MM.1S (cell line): ENCODE data around the gene ARHGAP25.

Experiments
- DNase-seq: peaks from one replicate; pipeline ENCODE4 v3.0.0-alpha.2; 2015
- H2AFZ ChIP-seq: fragments of 300-600 bp; sonication (generic); 2 replicates; pipeline ENCODE4 v1.6.0; 2016; ENCODE audit warnings: antibody characterized with exemption, low read length
- H3F3A ChIP-seq: fragments of 300-600 bp; sonication (generic); 2 replicates; pipeline ENCODE4 v1.6.1; 2016; ENCODE audit warnings: mild to moderate bottlenecking, antibody characterized with exemption, low read length, moderate library complexity, mixed read lengths; ENCODE audit not compliant: insufficient read depth
- H3K27ac ChIP-seq: fragments of 300-600 bp; sonication (generic); 2 replicates; pipeline ENCODE4 v1.5.1; 2016; ENCODE audit warnings: mild to moderate bottlenecking, low read length
- H3K27me3 ChIP-seq: fragments of 300-600 bp; sonication (generic); replicated peaks from 2 replicates; pipeline ENCODE4 v1.6.0; 2016; ENCODE audit warnings: low read length; ENCODE audit not compliant: insufficient read depth
- H3K36me3 ChIP-seq: fragments of 300-600 bp; sonication (generic); replicated peaks from 2 replicates; pipeline ENCODE4 v1.6.1; 2016; ENCODE audit warnings: mild to moderate bottlenecking, low read length, mixed read lengths; ENCODE audit not compliant: insufficient read depth
- H3K4me1 ChIP-seq: fragments of 300-600 bp; sonication (generic); 2 replicates; pipeline ENCODE4 v1.6.1; 2016; ENCODE audit warnings: low read length, mixed read lengths
- H3K4me2 ChIP-seq: fragments of 300-600 bp; sonication (generic); 2 replicates; pipeline ENCODE4 v1.6.0; 2016; ENCODE audit warnings: low read depth, low read length
- H3K4me3 ChIP-seq: fragments of 300-600 bp; sonication (generic); 2 replicates; pipeline ENCODE4 v1.5.1; 2016; ENCODE audit warnings: low read length, mixed read lengths
- H3K79me2 ChIP-seq: fragments of 300-600 bp; sonication (generic); 2 replicates; pipeline ENCODE4 v1.6.1; 2016; ENCODE audit warnings: mixed run types, low read length, mixed read lengths
- H3K9ac ChIP-seq: fragments of 300-600 bp; sonication (generic); 2 replicates; pipeline ENCODE4 v1.6.1; 2016; ENCODE audit warnings: low read length, mixed read lengths
- H3K9me2 ChIP-seq: fragments of 300-600 bp; sonication (generic); replicated peaks from 2 replicates; pipeline ENCODE4 v1.6.1; 2016; ENCODE audit warnings: mild to moderate bottlenecking, low read length, mixed read lengths; ENCODE audit not compliant: insufficient read depth
- H3K9me3 ChIP-seq: fragments of 300-600 bp; sonication (generic); replicated peaks from 2 replicates; pipeline ENCODE4 v1.6.1; 2016; ENCODE audit warnings: mild to moderate bottlenecking, low read length, mixed read lengths; ENCODE audit not compliant: insufficient read depth
- H4K20me1 ChIP-seq: fragments of 300-600 bp; sonication (generic); 2 replicates; pipeline ENCODE4 v1.6.1; 2016; ENCODE audit warnings: mild to moderate bottlenecking, low read length, moderate library complexity, mixed read lengths; ENCODE audit not compliant: insufficient read depth
- CTCF ChIP-seq: fragments of 300-600 bp; sonication (generic); IDR thresholded peaks from 2 replicates; pipeline ENCODE4 v1.5.1; 2016; ENCODE audit warnings: antibody characterized with exemption, low read length, mixed read lengths
- EZH2 ChIP-seq: fragments of 300-600 bp; sonication (generic); optimal IDR thresholded peaks from 2 replicates; pipeline ENCODE3; 2017; ENCODE audit warnings: low read depth, mild to moderate bottlenecking, antibody characterized with exemption, low read length, mixed read lengths
- EZH2phosphoT487 ChIP-seq: fragments of 300-600 bp; sonication (generic); IDR thresholded peaks from 2 replicates; pipeline ENCODE4 v1.6.1; 2018; ENCODE audit warnings: antibody characterized with exemption, low read length

Gene ARHGAP25

DNA sequence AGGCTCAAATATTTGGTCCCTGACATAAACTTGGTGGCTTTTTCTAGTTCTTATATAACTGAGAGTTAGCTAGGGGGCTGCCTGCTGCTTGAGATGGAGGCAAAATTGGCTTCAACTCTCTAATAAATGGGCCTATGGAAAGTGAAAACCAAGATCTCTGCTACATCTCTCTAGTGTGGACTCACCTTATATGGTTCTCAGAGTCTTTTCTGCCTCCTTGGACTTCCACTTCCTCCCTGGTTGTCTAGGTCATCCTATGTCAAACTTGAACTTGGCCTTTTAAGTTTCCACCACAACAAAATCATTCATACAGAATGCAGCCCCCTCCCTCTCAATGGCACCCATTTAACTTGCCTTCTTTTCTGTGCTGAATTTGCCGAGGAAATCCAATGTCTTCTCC lies 23.9 kb upstream of the ARHGAP25 start:
- no peak for DNase-seq
- Histone ChIP-seq H3K36me3 (no peaks in the 10 kb centered on the region), H2AFZ (peak overlapping the region; percentile 60), H3K27ac (peak overlapping the region; percentile 12; the same call in 1 of the 2 replicates), H3K79me2 (no peaks in the 10 kb centered on the region), H4K20me1 (no peaks in the 10 kb centered on the region), H3K9me2 (no peaks in the 10 kb centered on the region), H3K4me3 (no peak overlapping the region), H3K9ac (no peak overlapping the region), H3K27me3 (no peaks in the 10 kb centered on the region), H3K4me1 (peaks cover 31% of the 10 kb centered on the region), H3F3A (peaks cover 8% of the 10 kb centered on the region), H3K4me2 (peak overlapping the region; percentile 60), H3K9me3 (no peaks in the 10 kb centered on the region)
- no peak for TF ChIP-seq EZH2phosphoT487
- TF ChIP-seq CTCF = no peak
- TF ChIP-seq EZH2 = no peak

DNA sequence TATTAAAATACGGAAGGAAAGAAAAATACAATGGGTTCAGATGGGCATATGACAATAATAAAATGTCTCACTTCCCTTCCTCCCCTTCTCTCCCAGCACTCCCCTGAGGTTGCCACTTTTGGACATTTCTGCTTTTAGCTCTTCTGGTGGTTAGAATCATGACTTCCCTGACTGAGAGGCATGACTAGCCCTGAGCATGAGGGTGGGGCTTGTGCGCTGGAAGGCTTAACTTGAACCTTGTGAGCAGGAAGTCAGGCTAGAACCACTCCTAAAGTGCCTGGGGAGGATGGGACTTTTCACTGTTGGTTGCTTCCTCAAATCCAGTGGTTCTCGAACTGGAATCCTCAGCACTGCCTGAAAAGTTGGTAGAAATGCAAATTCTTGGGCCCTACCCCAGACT lies 19.7 kb upstream of the ARHGAP25 start:
- peak overlapping the region; percentile 72 for H2AFZ ChIP-seq
- H3K9me2 ChIP-seq = no peaks in the 10 kb centered on the region
- peaks cover 8% of the 10 kb centered on the region for H3F3A ChIP-seq
- peak overlapping the region; percentile 48 for H3K4me3 ChIP-seq
- peak overlapping the region; percentile 63 for H3K9ac ChIP-seq
- H3K9me3 ChIP-seq = no peaks in the 10 kb centered on the region
- peak; percentile 91 for DNase-seq
- TF ChIP-seq CTCF (no peak), EZH2 (no peak), EZH2phosphoT487 (no peak)
- no peaks in the 10 kb centered on the region for H3K27me3 ChIP-seq
- H3K4me2 ChIP-seq = peak overlapping the region; percentile 87
- H3K4me1 ChIP-seq = peaks cover 40% of the 10 kb centered on the region
- no peaks in the 10 kb centered on the region for H4K20me1 ChIP-seq
- peak overlapping the region; percentile 97 for H3K27ac ChIP-seq
- no peaks in the 10 kb centered on the region for H3K79me2 ChIP-seq
- H3K36me3 ChIP-seq = no peaks in the 10 kb centered on the region

- peak; percentile 91 for DNase-seq
- H3K4me2 ChIP-seq = peak overlapping the region; percentile 87
These were observed 19.1 kb upstream of the ARHGAP25 start for GRCh38 chr2:68715353-68716041.

More at GRCh38 chr2:68715353-68716041, 19.1 kb upstream of the ARHGAP25 start:
- no peaks in the 10 kb centered on the region for H3K36me3 ChIP-seq
- no peaks in the 10 kb centered on the region for H3K27me3 ChIP-seq
- peak overlapping the region; percentile 48 for H3K4me3 ChIP-seq
- no peaks in the 10 kb centered on the region for H4K20me1 ChIP-seq
- H3K4me1 ChIP-seq = peaks cover 39% of the 10 kb centered on the region
- H3K9me2 ChIP-seq = no peaks in the 10 kb centered on the region
- peak overlapping the region; percentile 72 for H2AFZ ChIP-seq
- H3K79me2 ChIP-seq = no peaks in the 10 kb centered on the region
- peak overlapping the region; percentile 97 for H3K27ac ChIP-seq
- TF ChIP-seq CTCF (peak; percentile 87), EZH2phosphoT487 (no peak), EZH2 (no peak)
- H3F3A ChIP-seq = peaks cover 8% of the 10 kb centered on the region
- H3K9me3 ChIP-seq = no peaks in the 10 kb centered on the region
- H3K9ac ChIP-seq = peak overlapping the region; percentile 63
